Neural cell (in vitro differentiated cells): Measurements from ENCODE around the gene SPEF1. TPM values are rescaled to one million over a fixed set of nuclear protein-coding genes. Genes with fewer than 3 reads are reported as not detected.

ENCODE experiments used
- H2AFZ ChIP-seq: fragments of 200-600, 300-800 bp; sonication (generic), shearing (Covaris generic); 2 replicates; pipeline ENCODE4 v1.6.0; 2014; ENCODE audit warnings: low read depth, mild to moderate bottlenecking, antibody characterized with exemption, low read length, moderate library complexity
- H3F3A ChIP-seq: fragments of 200-600 bp; shearing (Covaris generic); 2 replicates; pipeline ENCODE4 v1.6.1; 2016; ENCODE audit warnings: mild to moderate bottlenecking, moderate library complexity, mixed read lengths, antibody characterized with exemption, low read length; ENCODE audit not compliant: insufficient read depth, poor library complexity, severe bottlenecking
- H3K27ac ChIP-seq: fragments of 200-600, 300-800 bp; sonication (generic), shearing (Covaris generic); 2 replicates; pipeline ENCODE4 v1.5.1; 2014; ENCODE audit warnings: mild to moderate bottlenecking, low read length, moderate library complexity
- H3K27me3 ChIP-seq: fragments of 300-800, 200-600 bp; sonication (generic), shearing (Covaris generic); 2 replicates; pipeline ENCODE4 v1.6.0; 2014; ENCODE audit warnings: mild to moderate bottlenecking, low read depth, low read length, moderate library complexity; ENCODE audit not compliant: insufficient read depth
- H3K36me3 ChIP-seq: fragments of 300-800, 200-600 bp; sonication (generic), shearing (Covaris generic); 2 replicates; pipeline ENCODE4 v1.5.1; 2014; ENCODE audit warnings: mild to moderate bottlenecking, antibody characterized with exemption, low read length, moderate library complexity; ENCODE audit not compliant: insufficient read depth
- H3K4me2 ChIP-seq: fragments of 300-800, 200-600 bp; sonication (generic), shearing (Covaris generic); 2 replicates; pipeline ENCODE4 v1.6.0; 2014; ENCODE audit warnings: mild to moderate bottlenecking, low read length
- H3K4me3 ChIP-seq: fragments of 300-800, 200-600 bp; sonication (generic), shearing (Covaris generic); 2 replicates; pipeline ENCODE4 v1.5.1; 2014; ENCODE audit warnings: mild to moderate bottlenecking, low read length, moderate library complexity
- H3K79me2 ChIP-seq: fragments of 200-600 bp; shearing (Covaris generic); replicated peaks from 2 replicates; pipeline ENCODE4 v1.6.0; 2014; ENCODE audit warnings: mild to moderate bottlenecking, low read length, moderate library complexity; ENCODE audit not compliant: insufficient read depth
- H3K9ac ChIP-seq: fragments of 300-800, 200-600 bp; sonication (generic), shearing (Covaris generic); 2 replicates; pipeline ENCODE4 v1.6.1; 2016; ENCODE audit warnings: mild to moderate bottlenecking, low read length, mixed read lengths
- H3K9me2 ChIP-seq: fragments of 200-600 bp; shearing (Covaris generic); 2 replicates; pipeline ENCODE4 v1.6.1; 2016; ENCODE audit warnings: mild to moderate bottlenecking, low read length, mixed read lengths; ENCODE audit not compliant: insufficient read depth
- H3K9me3 ChIP-seq: fragments of 200-600, 300-800 bp; sonication (generic), shearing (Covaris generic); 2 replicates; pipeline ENCODE4 v1.6.1; 2016; ENCODE audit warnings: mild to moderate bottlenecking, mixed run types, low read length, moderate library complexity, mixed read lengths
- H4K20me1 ChIP-seq: fragments of 200-600 bp; shearing (Covaris generic); 2 replicates; pipeline ENCODE4 v1.6.1; 2016; ENCODE audit warnings: mild to moderate bottlenecking, mixed run types; ENCODE audit not compliant: insufficient read depth
- CTCF ChIP-seq: fragments of 450-650 bp; IDR thresholded peaks from 2 replicates; pipeline ENCODE4 v1.5.1; 2014; ENCODE audit warnings: antibody characterized with exemption, mild to moderate bottlenecking, moderate library complexity; ENCODE audit not compliant: poor library complexity, severe bottlenecking
- EP300 ChIP-seq: fragments of 450-650 bp; conservative IDR thresholded peaks from 2 replicates; pipeline ENCODE4 v1.6.1; 2014; ENCODE audit warnings: antibody characterized with exemption, mild to moderate bottlenecking, moderate library complexity; ENCODE audit not compliant: poor library complexity, severe bottlenecking
- EZH2 ChIP-seq: fragments of 200-600, 300-800 bp; shearing (Covaris generic), sonication (generic); IDR thresholded peaks from 2 replicates; pipeline ENCODE4 v1.6.1; 2014; ENCODE audit warnings: antibody characterized with exemption, low read length, borderline replicate concordance, mild to moderate bottlenecking; ENCODE audit not compliant: insufficient read depth, poor library complexity, severe bottlenecking
- MXI1 ChIP-seq: fragments of 450-650 bp; conservative IDR thresholded peaks from 2 replicates; pipeline ENCODE4 v1.6.1; 2014; ENCODE audit warnings: antibody characterized with exemption, mild to moderate bottlenecking; ENCODE audit not compliant: poor library complexity, severe bottlenecking
- POLR2AphosphoS5 ChIP-seq: IDR thresholded peaks from 2 replicates; pipeline ENCODE4 v1.6.1; 2012
- RAD21 ChIP-seq: fragments of 450-650 bp; conservative IDR thresholded peaks from 2 replicates; pipeline ENCODE4 v1.6.1; 2014; ENCODE audit warnings: antibody characterized with exemption, mild to moderate bottlenecking, moderate library complexity
- REST ChIP-seq: IDR thresholded peaks from 2 replicates; pipeline ENCODE4 v1.6.1; 2012; ENCODE audit warnings: borderline replicate concordance
- SMC3 ChIP-seq: fragments of 450-650 bp; conservative IDR thresholded peaks from 2 replicates; pipeline ENCODE4 v1.6.1; 2014; ENCODE audit warnings: antibody characterized with exemption, mild to moderate bottlenecking, moderate library complexity; ENCODE audit not compliant: poor library complexity
- TAF1 ChIP-seq: IDR thresholded peaks from 2 replicates; pipeline ENCODE4 v1.6.1; 2012; ENCODE audit warnings: low read depth
- polyA plus RNA-seq: library from polyadenylated mRNA; depleted of rRNA; stranded (reverse); fragments of >200 nt; gene quantifications from 2 replicates; pipeline ENCODE4 v1.2.3, GENCODE V29; 2014

SPEF1 gene
- polyA plus RNA-seq, 1 donor from 2014 or later = 0.58 TPM

GRCh38 chr20:3787324-3788014, 6.2 kb upstream of the SPEF1 start:
- H3K4me3 ChIP-seq = peak overlapping the region; percentile 65
- peak overlapping the region; percentile 56 for H3K27ac ChIP-seq
- no peaks in the 10 kb centered on the region for H3K9me2 ChIP-seq
- no peaks in the 10 kb centered on the region for H3K36me3 ChIP-seq
- no peaks in the 10 kb centered on the region for H3K9me3 ChIP-seq
- peaks cover 10% of the 10 kb centered on the region for H3K79me2 ChIP-seq
- H2AFZ ChIP-seq = peak overlapping the region; percentile 73
- H3K4me2 ChIP-seq = peak overlapping the region; percentile 84
- peak overlapping the region; percentile 49 for H3K9ac ChIP-seq
- TF ChIP-seq SMC3 = no peak
- TF ChIP-seq RAD21 = no peak
- TF ChIP-seq REST = no peak
- TF ChIP-seq EP300 = no peak
- no peak for TF ChIP-seq MXI1
- TF ChIP-seq EZH2 = no peak
- TF ChIP-seq TAF1 = no peak
- TF ChIP-seq CTCF = no peak
- TF ChIP-seq POLR2AphosphoS5 = no peak
- no peaks in the 10 kb centered on the region for H3F3A ChIP-seq
- no peaks in the 10 kb centered on the region for H4K20me1 ChIP-seq
- H3K27me3 ChIP-seq = no peaks in the 10 kb centered on the region

- H3K27ac ChIP-seq = peak within 1 kb of the TSS; percentile 79
- peaks cover 10% of the 10 kb centered on the region for H3K79me2 ChIP-seq
- no peaks in the 10 kb centered on the region for H3K9me3 ChIP-seq
- H3K9me2 ChIP-seq = no peaks in the 10 kb centered on the region
- peak within 1 kb of the TSS; percentile 84 for H3K4me2 ChIP-seq
- H4K20me1 ChIP-seq = no peaks in the 10 kb centered on the region
- peak within 1 kb of the TSS; percentile 82 for H3K4me3 ChIP-seq
- no peaks in the 10 kb centered on the region for H3K36me3 ChIP-seq
- TF ChIP-seq RAD21 (peak; percentile 71), EZH2 (no peak), SMC3 (peak; percentile 63), TAF1 (no peak), POLR2AphosphoS5 (peak; percentile 77), CTCF (peak; percentile 75), REST (no peak), EP300 (no peak), MXI1 (no peak)
- peak within 1 kb of the TSS; percentile 73 for H2AFZ ChIP-seq
- no peaks in the 10 kb centered on the region for H3F3A ChIP-seq
- peak within 1 kb of the TSS; percentile 75 for H3K9ac ChIP-seq
- no peaks in the 10 kb centered on the region for H3K27me3 ChIP-seq
Measured at GRCh38 chr20:3786665-3787323, 5.5 kb upstream of the SPEF1 start, which contains the start of gene CENPB. Gene CENPB (minus strand): TSS chr20:3786740. CDS start chr20:3786483, 257 bp downstream.
